OCI-LY1 (cell line): ENCODE measurements around the gene ZIC1.

Source experiments
- H2AFZ ChIP-seq: fragments of 200-600 bp; sonication (generic), shearing (Covaris generic); 2 replicates; pipeline ENCODE4 v1.6.0; 2014; ENCODE audit warnings: antibody characterized with exemption, mild to moderate bottlenecking, low read length
- H3F3A ChIP-seq: fragments of 200-600 bp; sonication (generic), shearing (Covaris generic); 2 replicates; pipeline ENCODE4 v1.6.0; 2014; ENCODE audit warnings: mild to moderate bottlenecking, antibody characterized with exemption, low read length, moderate library complexity; ENCODE audit not compliant: insufficient read depth
- H3K27ac ChIP-seq: fragments of 200-600 bp; sonication (generic); 2 replicates; pipeline ENCODE4 v1.5.1; 2014; ENCODE audit warnings: low read length, mixed run types, mild to moderate bottlenecking, low read depth; ENCODE audit not compliant: poor library complexity, severe bottlenecking
- H3K27me3 ChIP-seq: fragments of 200-600 bp; sonication (generic); 2 replicates; pipeline ENCODE4 v1.6.0; 2014; ENCODE audit warnings: antibody characterized with exemption, mild to moderate bottlenecking, low read length, moderate library complexity; ENCODE audit not compliant: insufficient read depth
- H3K36me3 ChIP-seq: fragments of 200-600 bp; sonication (generic); 2 replicates; pipeline ENCODE4 v1.6.1; 2014; ENCODE audit warnings: mild to moderate bottlenecking, antibody characterized with exemption, low read length, moderate library complexity, mixed read lengths; ENCODE audit not compliant: insufficient read depth
- H3K4me1 ChIP-seq: fragments of 200-600 bp; sonication (generic); 2 replicates; pipeline ENCODE4 v1.5.1; 2014; ENCODE audit warnings: mild to moderate bottlenecking, low read length, moderate library complexity; ENCODE audit not compliant: insufficient read depth, severe bottlenecking
- H3K4me2 ChIP-seq: fragments of 200-600 bp; sonication (generic), shearing (Covaris generic); 2 replicates; pipeline ENCODE4 v1.6.1; 2014; ENCODE audit warnings: low read length
- H3K4me3 ChIP-seq: fragments of 200-600 bp; sonication (generic); 2 replicates; pipeline ENCODE4 v1.5.1; 2014; ENCODE audit warnings: low read length, low read depth, mild to moderate bottlenecking, mixed read lengths; ENCODE audit not compliant: poor library complexity, severe bottlenecking
- H3K79me2 ChIP-seq: fragments of 200-600 bp; shearing (Covaris generic); 2 replicates; pipeline ENCODE4 v1.6.1; 2016; ENCODE audit warnings: mixed run types, low read length, mixed read lengths; ENCODE audit not compliant: insufficient read depth
- H3K9ac ChIP-seq: fragments of 200-600 bp; sonication (generic), shearing (Covaris generic); 2 replicates; pipeline ENCODE4 v1.6.1; 2014; ENCODE audit warnings: mild to moderate bottlenecking, low read length, mixed read lengths
- H3K9me2 ChIP-seq: fragments of 200-600 bp; sonication (generic), shearing (Covaris generic); 2 replicates; pipeline ENCODE4 v1.6.1; 2014; ENCODE audit warnings: low read depth, mild to moderate bottlenecking, low read length, mixed read lengths
- H3K9me3 ChIP-seq: fragments of 200-600 bp; shearing (Covaris generic); 2 replicates; pipeline ENCODE4 v1.6.1; 2014; ENCODE audit warnings: low read length, mixed read lengths
- H4K20me1 ChIP-seq: fragments of 200-600 bp; sonication (generic), shearing (Covaris generic); 2 replicates; pipeline ENCODE4 v1.6.0; 2016; ENCODE audit warnings: mild to moderate bottlenecking, low read length; ENCODE audit not compliant: insufficient read depth
- EZH2 ChIP-seq: fragments of 200-600 bp; sonication (generic), shearing (Covaris generic); IDR thresholded peaks from 2 replicates; pipeline ENCODE4 v1.8.0; 2017; ENCODE audit warnings: borderline replicate concordance, mixed run types, mild to moderate bottlenecking, antibody characterized with exemption, low read length, moderate library complexity, mixed read lengths
- TF ChIP-seq, protein P1 (sequence below): fragments of 200-600 bp; sonication (generic), shearing (Covaris generic); IDR thresholded peaks from 2 replicates; pipeline ENCODE4 v1.5.1; 2017; ENCODE audit warnings: mild to moderate bottlenecking, antibody characterized with exemption, low read length, moderate library complexity, mixed read lengths

Gene ZIC1

DNA sequence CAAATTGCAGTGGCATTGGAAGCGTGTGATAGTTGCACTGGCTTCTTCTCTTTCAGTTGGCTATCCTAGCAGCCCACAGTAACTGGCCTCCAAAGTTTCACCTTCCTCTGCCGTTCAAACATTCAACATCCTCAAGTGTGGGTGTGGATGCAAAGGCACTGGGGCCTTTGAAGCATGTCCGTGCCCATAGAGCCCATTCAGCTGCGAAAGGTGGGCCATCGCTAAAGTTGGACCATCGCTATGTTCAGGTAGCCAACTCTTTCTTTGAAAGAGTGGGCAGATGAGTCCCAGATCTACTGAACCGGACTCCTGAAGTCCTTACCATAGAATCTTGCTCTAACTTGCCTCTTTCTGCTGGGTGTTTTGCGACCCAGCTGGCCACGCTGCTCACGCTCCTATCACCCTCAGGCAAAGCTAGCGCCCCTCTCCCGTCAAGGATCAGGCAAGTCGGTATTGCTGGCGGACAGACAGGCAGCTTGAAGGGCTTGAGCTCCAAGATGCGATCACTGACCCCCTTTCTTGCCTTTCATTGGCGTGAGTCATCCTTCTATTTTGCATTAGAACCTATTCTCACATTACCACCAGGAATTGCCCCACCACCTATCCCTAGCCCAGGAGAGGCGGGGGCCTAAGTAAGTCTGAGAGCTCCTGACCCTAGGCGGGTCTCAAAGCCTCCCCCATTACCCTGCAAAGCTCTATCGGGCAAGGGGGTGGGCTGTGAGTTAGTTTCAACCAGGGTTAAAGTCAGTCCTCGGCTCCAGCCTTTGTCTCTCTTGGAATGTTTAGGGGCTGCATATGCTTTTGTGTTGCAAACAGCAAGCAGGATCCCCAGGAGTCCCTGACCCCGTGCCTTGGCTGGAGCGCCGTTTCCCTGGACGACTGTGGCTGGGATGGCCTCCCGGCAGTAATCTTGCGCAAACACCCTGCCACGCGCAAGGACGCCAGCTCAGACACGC, 31.5 kb upstream of the ZIC1 start:
- H3K36me3 ChIP-seq, result no peaks in the 10 kb centered on the region
- H3K27me3 ChIP-seq, result no peaks in the 10 kb centered on the region; the same call in 1 of the 2 replicates
- H3K9me3 ChIP-seq, result no peaks in the 10 kb centered on the region
- no peak for TF ChIP-seq EZH2
- TF ChIP-seq, protein P1, sequence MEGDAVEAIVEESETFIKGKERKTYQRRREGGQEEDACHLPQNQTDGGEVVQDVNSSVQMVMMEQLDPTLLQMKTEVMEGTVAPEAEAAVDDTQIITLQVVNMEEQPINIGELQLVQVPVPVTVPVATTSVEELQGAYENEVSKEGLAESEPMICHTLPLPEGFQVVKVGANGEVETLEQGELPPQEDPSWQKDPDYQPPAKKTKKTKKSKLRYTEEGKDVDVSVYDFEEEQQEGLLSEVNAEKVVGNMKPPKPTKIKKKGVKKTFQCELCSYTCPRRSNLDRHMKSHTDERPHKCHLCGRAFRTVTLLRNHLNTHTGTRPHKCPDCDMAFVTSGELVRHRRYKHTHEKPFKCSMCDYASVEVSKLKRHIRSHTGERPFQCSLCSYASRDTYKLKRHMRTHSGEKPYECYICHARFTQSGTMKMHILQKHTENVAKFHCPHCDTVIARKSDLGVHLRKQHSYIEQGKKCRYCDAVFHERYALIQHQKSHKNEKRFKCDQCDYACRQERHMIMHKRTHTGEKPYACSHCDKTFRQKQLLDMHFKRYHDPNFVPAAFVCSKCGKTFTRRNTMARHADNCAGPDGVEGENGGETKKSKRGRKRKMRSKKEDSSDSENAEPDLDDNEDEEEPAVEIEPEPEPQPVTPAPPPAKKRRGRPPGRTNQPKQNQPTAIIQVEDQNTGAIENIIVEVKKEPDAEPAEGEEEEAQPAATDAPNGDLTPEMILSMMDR, result no peak
- H3K9ac ChIP-seq, result no peak overlapping the region
- no peaks in the 10 kb centered on the region for H3K9me2 ChIP-seq
- no peaks in the 10 kb centered on the region for H3K79me2 ChIP-seq
- no peaks in the 10 kb centered on the region for H3K4me1 ChIP-seq
- H3K4me3 ChIP-seq, result no peak overlapping the region
- H4K20me1 ChIP-seq, result no peaks in the 10 kb centered on the region
- H3F3A ChIP-seq, result no peaks in the 10 kb centered on the region
- no peak overlapping the region for H3K27ac ChIP-seq
- no peak overlapping the region for H2AFZ ChIP-seq
- no peak overlapping the region for H3K4me2 ChIP-seq

DNA sequence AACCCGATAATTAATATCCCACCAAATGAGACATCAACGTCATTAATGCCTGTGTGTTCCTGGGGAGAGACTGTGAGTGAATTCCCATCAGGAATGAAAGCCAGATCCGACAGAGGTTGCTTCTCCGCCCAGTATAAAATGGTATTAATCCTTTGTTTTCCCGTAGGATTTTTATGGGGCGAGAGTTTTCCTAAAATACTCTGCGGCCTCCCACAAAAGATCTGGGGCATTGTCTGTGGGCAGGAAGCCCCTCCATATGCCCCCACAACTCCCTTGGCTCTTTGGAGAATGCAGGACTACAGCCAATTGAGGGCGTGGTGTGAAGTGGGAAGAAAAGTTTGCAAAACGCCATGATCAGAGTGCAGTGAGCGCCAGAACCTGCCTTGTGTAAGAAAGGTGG, 29.5 kb upstream of the ZIC1 start:
- no peaks in the 10 kb centered on the region; the same call in 1 of the 2 replicates for H3K27me3 ChIP-seq
- H3K4me3 ChIP-seq, result no peak overlapping the region
- no peak for TF ChIP-seq EZH2
- TF ChIP-seq, protein P1, result no peak
- H3K36me3 ChIP-seq, result no peaks in the 10 kb centered on the region
- H3K27ac ChIP-seq, result no peak overlapping the region
- no peaks in the 10 kb centered on the region for H3K4me1 ChIP-seq
- no peaks in the 10 kb centered on the region for H3K9me2 ChIP-seq
- H3F3A ChIP-seq, result no peaks in the 10 kb centered on the region
- no peaks in the 10 kb centered on the region for H3K9me3 ChIP-seq
- H3K79me2 ChIP-seq, result no peaks in the 10 kb centered on the region
- no peak overlapping the region for H3K4me2 ChIP-seq
- no peaks in the 10 kb centered on the region for H4K20me1 ChIP-seq
- H3K9ac ChIP-seq, result no peak overlapping the region
- no peak overlapping the region for H2AFZ ChIP-seq

DNA sequence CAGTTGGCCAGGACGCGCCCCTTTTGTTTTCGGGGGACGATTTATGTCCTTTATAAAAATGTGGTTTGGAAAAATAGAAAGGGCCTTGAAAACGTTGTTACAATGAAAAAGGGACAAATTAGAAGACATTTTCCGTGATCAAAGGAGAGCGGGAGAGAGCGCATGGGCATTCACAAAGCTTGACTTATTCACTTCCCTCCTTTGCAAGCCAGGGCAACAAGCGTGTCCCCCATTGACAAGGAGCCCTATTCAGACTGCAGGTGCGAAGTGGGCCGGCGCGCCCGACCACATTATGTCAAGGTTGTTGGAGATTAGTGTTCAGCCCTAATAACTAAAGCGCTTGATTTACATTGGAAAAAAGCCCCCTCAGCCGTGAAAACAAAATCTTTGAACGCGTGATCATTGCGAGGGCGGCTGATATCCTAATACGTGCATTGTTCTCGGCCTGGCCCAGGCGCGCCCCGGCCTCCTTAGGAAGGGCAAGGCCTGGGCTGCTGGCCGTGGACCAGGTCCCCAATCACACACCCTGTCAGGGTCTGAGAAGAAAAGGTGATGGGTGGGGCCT, 28.7 kb upstream of the ZIC1 start:
- Histone ChIP-seq H3K9ac (no peak overlapping the region), H3K4me3 (no peak overlapping the region), H3K79me2 (no peaks in the 10 kb centered on the region), H3F3A (no peaks in the 10 kb centered on the region), H4K20me1 (no peaks in the 10 kb centered on the region), H2AFZ (no peak overlapping the region), H3K9me3 (no peaks in the 10 kb centered on the region), H3K27ac (no peak overlapping the region), H3K4me1 (no peaks in the 10 kb centered on the region), H3K4me2 (no peak overlapping the region), H3K9me2 (no peaks in the 10 kb centered on the region), H3K27me3 (no peaks in the 10 kb centered on the region; the same call in 1 of the 2 replicates), H3K36me3 (no peaks in the 10 kb centered on the region)
- no peak for TF ChIP-seq EZH2
- TF ChIP-seq, protein P1, result no peak
